Heart left ventricle (tissue), 16 donors: ENCODE results near the gene PRKN. TPM values are rescaled to one million over a fixed set of nuclear protein-coding genes. Genes with fewer than 3 reads are reported as not detected.

Source experiments
- ATAC-seq, 4 donors: fragments of 200-7000 bp; cut with Tn5 transposase; one replicate each; pipeline ENCODE4 v1.9.1; 2020 to 2022; ENCODE audit warnings: moderate library complexity in 4 of 4, mild to moderate bottlenecking in 3 of 4, moderate number of reproducible peaks in 1 of 4
- DNase-seq, 5 donors: peaks; one replicate each; pipeline ENCODE4 v3.0.0-alpha.2; 2020
- H3K27ac ChIP-seq, 12 donors: fragments of 200-600 bp; sonication (generic) in 4 of 12; one replicate each; pipeline versions ENCODE4 v1.5.0 to v1.8.0; 2016 to 2022; ENCODE audit warnings: mild to moderate bottlenecking in 2 of 12
- H3K27me3 ChIP-seq, 9 donors: fragments of 200-600 bp; sonication (generic) in 2 of 9; one replicate each; pipeline versions ENCODE4 v1.5.1 to v1.8.0; 2016 to 2022; ENCODE audit warnings: mild to moderate bottlenecking in 3 of 9
- H3K36me3 ChIP-seq, 9 donors: fragments of 200-600 bp; sonication (generic) in 2 of 9; one replicate each; pipeline versions ENCODE4 v1.5.0 to v1.8.0; 2018 to 2022; ENCODE audit warnings: mild to moderate bottlenecking in 2 of 9
- H3K4me1 ChIP-seq, 12 donors: fragments of 200-600 bp; sonication (generic) in 4 of 12; one replicate each; pipeline versions ENCODE4 v1.5.0 to v1.8.0; 2016 to 2022; ENCODE audit warnings: mild to moderate bottlenecking in 3 of 12
- H3K4me3 ChIP-seq, 12 donors: fragments of 200-600 bp; sonication (generic) in 4 of 12; one replicate each; pipeline versions ENCODE4 v1.5.0 to v1.8.0; 2017 to 2022; ENCODE audit warnings: mild to moderate bottlenecking in 9 of 12, moderate library complexity in 4 of 12
- H3K9me3 ChIP-seq, 12 donors: fragments of 200-600 bp; sonication (generic) in 4 of 12; one replicate each; pipeline versions ENCODE4 v1.5.0 to v1.8.0; 2016 to 2022; ENCODE audit warnings: mild to moderate bottlenecking in 1 of 12
- POLR2A ChIP-seq, 2 donors: fragments of 450-650 bp; IDR thresholded peaks; one replicate each; pipeline ENCODE4 v1.6.1; 2017; ENCODE audit warnings: antibody characterized with exemption in 2 of 2, mild to moderate bottlenecking in 2 of 2, moderate library complexity in 2 of 2
- WGBS, 4 donors: extraction: QIAGEN DNeasy Blood & Tissue Kit in 2 of 4; methylation state at CpG; one replicate each; pipeline versions ENCODE4 v1.1.5 to v1.1.7; 2013 to 2018; 5-methylcytosine and 5-hydroxymethylcytosine counted together
- intact Hi-C, 10 donors: fragments of 100-400 bp; cut with DNase I; formaldehyde crosslinking; loops; one replicate each; pipeline versions ENCODE4 v1.11.1 to v1.14.2; 2022
- polyA plus RNA-seq, 2 donors: library from polyadenylated mRNA; stranded (reverse); fragments of 200-250 nt; gene quantifications; one replicate each; pipeline ENCODE4 v1.2.3, GENCODE V29; 2013
- total RNA-seq, 9 donors: library from RNA; depleted of rRNA in 2 of 9; stranded (reverse); fragments of >200 nt in 2 of 9; fragmentation: NEBNext Ultra II Directional in 3 of 9; extraction: Animal tissue kit (Norgen Biotek cat#: 25700) in 3 of 9; gene quantifications; one replicate each; pipeline versions ENCODE4 v1.1.0 to v1.2.4, GENCODE V29; 2016 to 2023
- TF ChIP-seq, protein P1 (sequence below), 12 donors: fragments of 200-600 bp; sonication (generic) in 4 of 12; IDR thresholded peaks; one replicate each; pipeline versions ENCODE4 v1.5.0 to v1.8.0; 2018 to 2022; ENCODE audit warnings: antibody characterized with exemption in 12 of 12, mild to moderate bottlenecking in 5 of 12
- donor health status: ischemic (EF 13 %, LVEDD 7.1; RV severe dilation, severe dysfunction).
- donor health status: healthy with polysubstance abuse.
- donor health status: DM: no; HTN: yes; CAD: no.
- donor health status: DM: no; HTN: no; CAD: no.
- donor health status: ischemic (EF 25% LVEDD 6.9; RV normal size, moderate dysfunction).
- donor health status: ischemic (EF 25% LVEDD 5.7; RV mildly dilated, moderate dysfunction).
- donor health status: healthy.
- donor health status: DM: yes; HTN: yes; CAD: no.
- donor health status: ischemic (EF 35%, LVEDD 5.7; RV mildly dilated, moderate dysfunction).
- donor health status: nonischemic (EF 11% LVEDD 7.7; RV severe dilation, severe dysfunction).
- donor health status: DM: yes; HTN: yes; CAD: no.
- donor health status: PGD.
- donor health status: ischemic (EF 29% LVEDD 5.4; RV normal size, mild dysfunction).
- donor health status: nonischemic (EF 23%, LVEDD 6.1; RV moderate dilation, normal function).

Gene PRKN
- total and polyA plus RNA-seq, 11 donors: 3.4 to 32.5 (median 21.2) TPM

DNA sequence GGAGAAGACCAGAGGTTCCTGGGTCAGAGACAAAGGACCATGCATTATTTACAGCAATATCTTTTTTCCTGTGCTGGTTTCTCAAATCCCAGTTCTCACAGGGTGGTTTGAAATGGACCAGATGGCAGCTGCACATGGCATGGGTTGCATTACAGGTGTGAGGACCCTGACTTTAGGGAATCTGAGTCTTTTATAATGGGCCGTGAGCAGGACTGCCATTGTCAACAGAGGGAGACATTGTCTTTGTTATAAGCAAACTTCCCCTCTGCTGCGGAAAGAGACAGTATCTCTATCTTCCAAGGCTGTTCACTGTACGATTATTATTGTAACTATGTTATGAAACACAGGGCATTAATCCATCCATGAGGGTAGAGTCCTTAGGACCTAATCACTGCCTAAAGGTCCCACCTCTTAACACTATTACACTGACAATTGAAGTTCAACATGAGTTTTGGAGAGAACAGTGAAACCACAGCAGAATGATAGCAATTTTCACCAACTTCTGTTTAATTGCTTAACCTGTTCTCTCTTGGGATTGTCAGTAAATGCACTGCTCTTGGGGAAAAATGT, 1297.6 kb downstream of the PRKN start:
- DNase-seq: no peak
- peak in 1 of 4 donors; percentile 10 for ATAC-seq
- 75 to 88% (median 82%) methylated on average over 3 of the region's 3 CpGs for WGBS, 4 donors
- no peak overlapping the region for H3K27ac ChIP-seq
- H3K36me3 ChIP-seq: no peaks in the 10 kb centered on the region
- H3K4me1 ChIP-seq: peaks cover 0 to 15% (median 6%) of the 10 kb centered on the region in 12 donors
- TF ChIP-seq POLR2A (IDR thresholded peaks at IDR 0.05): no peak
- TF ChIP-seq, protein P1, sequence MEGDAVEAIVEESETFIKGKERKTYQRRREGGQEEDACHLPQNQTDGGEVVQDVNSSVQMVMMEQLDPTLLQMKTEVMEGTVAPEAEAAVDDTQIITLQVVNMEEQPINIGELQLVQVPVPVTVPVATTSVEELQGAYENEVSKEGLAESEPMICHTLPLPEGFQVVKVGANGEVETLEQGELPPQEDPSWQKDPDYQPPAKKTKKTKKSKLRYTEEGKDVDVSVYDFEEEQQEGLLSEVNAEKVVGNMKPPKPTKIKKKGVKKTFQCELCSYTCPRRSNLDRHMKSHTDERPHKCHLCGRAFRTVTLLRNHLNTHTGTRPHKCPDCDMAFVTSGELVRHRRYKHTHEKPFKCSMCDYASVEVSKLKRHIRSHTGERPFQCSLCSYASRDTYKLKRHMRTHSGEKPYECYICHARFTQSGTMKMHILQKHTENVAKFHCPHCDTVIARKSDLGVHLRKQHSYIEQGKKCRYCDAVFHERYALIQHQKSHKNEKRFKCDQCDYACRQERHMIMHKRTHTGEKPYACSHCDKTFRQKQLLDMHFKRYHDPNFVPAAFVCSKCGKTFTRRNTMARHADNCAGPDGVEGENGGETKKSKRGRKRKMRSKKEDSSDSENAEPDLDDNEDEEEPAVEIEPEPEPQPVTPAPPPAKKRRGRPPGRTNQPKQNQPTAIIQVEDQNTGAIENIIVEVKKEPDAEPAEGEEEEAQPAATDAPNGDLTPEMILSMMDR (IDR thresholded peaks at IDR 0.05): peak in 4 of 12 donors; percentile 20 to 39 (median 30)
- peaks cover 0 to 6% (median 0%) of the 10 kb centered on the region in 12 donors for H3K9me3 ChIP-seq
- intact Hi-C loops: loop anchor here in 3 of 10 donors (10.0 kb wide), 2 partner anchors 265 to 495 kb away; no protein-coding TSS in a partner anchor
- H3K4me3 ChIP-seq: no peak overlapping the region
- no peaks in the 10 kb centered on the region for H3K27me3 ChIP-seq

GRCh38 chr6:161424421-161424820, 1303.1 kb downstream of the PRKN start:
- H3K4me3 ChIP-seq: no peak overlapping the region
- TF ChIP-seq, protein P1 (IDR thresholded peaks at IDR 0.05): no peak
- TF ChIP-seq POLR2A (IDR thresholded peaks at IDR 0.05): no peak
- no peak for ATAC-seq
- H3K36me3 ChIP-seq: no peaks in the 10 kb centered on the region
- H3K9me3 ChIP-seq: no peaks in the 10 kb centered on the region
- peaks cover 0 to 5% (median 0%) of the 10 kb centered on the region in 12 donors for H3K4me1 ChIP-seq
- no peak overlapping the region for H3K27ac ChIP-seq
- intact Hi-C loops: loop anchor here in 4 of 10 donors (5.0 to 10.0 kb wide), 3 partner anchors 73 to 500 kb away; no protein-coding TSS in a partner anchor
- H3K27me3 ChIP-seq: no peaks in the 10 kb centered on the region
- no peak for DNase-seq

GRCh38 chr6:161422710-161423680, 1304.6 kb downstream of the PRKN start:
- ATAC-seq: no peak
- TF ChIP-seq, protein P1 (IDR thresholded peaks at IDR 0.05): no peak
- no peak for TF ChIP-seq POLR2A (IDR thresholded peaks at IDR 0.05)
- 80 to 87% (median 83%) methylated on average over 16 of the region's 16 CpGs for WGBS, 4 donors
- Histone ChIP-seq H3K36me3 (no peaks in the 10 kb centered on the region), H3K27me3 (no peaks in the 10 kb centered on the region), H3K4me3 (no peak overlapping the region), H3K9me3 (no peaks in the 10 kb centered on the region), H3K27ac (no peak overlapping the region), H3K4me1 (peaks cover 0 to 8% (median 1%) of the 10 kb centered on the region in 12 donors)
- intact Hi-C loops: loop anchor here in 4 of 10 donors (2.0 to 10.0 kb wide), 4 partner anchors 74 to 502 kb away; no protein-coding TSS in a partner anchor
- DNase-seq: no peak
